ENCODE data around the gene AQP10. TPM values are rescaled to one million over a fixed set of nuclear protein-coding genes. Genes with fewer than 3 reads are reported as not detected.
"Not testable (repeated sequence)": the region's sequence is repeated elsewhere in the genome, so short reads cannot be mapped to it uniquely, and the experiment has no call there.

Gene AQP10
- total RNA-seq, 1 experiment from 2014 or later: not detected

DNA sequence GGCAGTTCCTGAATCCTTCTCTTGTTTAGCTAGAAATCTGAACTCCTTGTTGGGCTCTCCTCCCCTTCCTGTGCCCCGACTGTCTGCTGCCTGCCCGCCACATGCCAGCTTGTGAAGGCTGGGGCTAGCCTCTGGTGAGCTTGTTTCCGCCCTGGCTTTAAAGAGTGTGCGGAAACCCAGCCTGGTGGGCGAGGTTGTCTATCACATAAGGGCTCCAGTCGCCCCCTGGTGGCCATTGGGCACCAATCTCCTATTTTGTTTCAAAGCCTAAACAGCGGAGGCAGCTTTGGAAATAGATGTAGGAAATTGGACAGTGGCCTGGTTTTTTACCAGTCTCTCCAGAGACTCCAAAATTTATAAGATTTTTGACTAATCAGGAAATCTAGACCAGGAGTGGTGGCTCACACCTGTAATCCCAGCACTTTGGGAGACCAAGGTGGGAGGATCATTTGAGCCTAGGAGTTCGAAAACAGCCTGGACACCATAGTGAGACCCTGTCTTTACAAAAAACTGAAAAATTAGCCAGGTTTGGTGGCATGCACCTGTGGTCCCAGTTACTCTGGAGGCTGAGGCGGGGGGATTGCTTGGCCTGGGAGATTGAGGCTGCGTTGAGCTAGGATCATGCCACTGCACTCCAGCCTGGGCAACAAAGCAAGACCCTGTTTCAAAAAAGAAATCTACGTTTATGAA lies 14.3 kb downstream of the AQP10 start:
- POLR2A ChIA-PET (ENCODE audit: low non-redundant PET): no interaction called here
- no peak overlapping the region for H3K27ac ChIP-seq (ENCODE audit: low read depth, low read length, poor library complexity, severe bottlenecking)
- intact Hi-C loops (cut with micrococcal nuclease; ENCODE audit: unreplicated experiment): loop anchor here (2.0 kb wide), 1 partner anchor 136 kb away; no protein-coding TSS in a partner anchor

DNA sequence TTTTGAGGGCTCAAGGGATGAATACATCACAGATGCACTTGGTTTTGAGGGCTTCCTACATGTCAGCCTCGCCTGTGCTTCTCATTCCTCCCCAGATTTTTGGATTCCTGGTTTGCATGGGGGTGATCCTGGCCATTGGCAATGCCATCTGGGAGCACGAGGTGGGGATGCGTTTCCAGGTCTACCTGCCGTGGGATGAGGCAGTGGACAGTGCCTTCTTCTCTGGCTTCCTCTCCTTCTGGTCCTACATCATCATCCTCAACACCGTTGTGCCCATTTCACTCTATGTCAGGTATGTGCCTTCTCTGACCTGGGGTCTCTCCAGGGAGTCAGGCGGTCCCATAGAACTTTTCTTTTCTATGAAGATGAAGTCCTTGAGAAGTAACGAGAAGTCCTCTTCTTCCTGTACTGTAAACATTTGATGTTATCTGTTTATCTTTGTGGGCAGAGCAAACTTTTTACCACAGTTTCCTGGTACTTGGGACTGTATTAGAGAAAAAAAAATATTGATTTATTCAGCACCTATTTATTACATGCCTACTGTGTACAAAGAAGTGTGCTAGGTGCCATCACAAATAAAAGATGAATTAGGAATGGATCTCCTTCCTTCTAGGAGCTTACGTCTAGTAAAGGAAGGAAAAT lies 16.5 kb downstream of the AQP10 start:
- no peak for DNase-seq (ENCODE audit: low spot score)
- H3K27ac ChIP-seq (ENCODE audit: low read depth, low read length, poor library complexity, severe bottlenecking): no peak overlapping the region
- no TSS peak for BruUV-seq (replicated peaks)
- no peaks in the 10 kb centered on the region for H3K4me1 ChIP-seq (ENCODE audit: insufficient read depth, low read length, poor library complexity, severe bottlenecking)
- ChIA-PET CTCF (no interaction called here), POLR2A (ENCODE audit: low non-redundant PET) (no interaction called here)
- intact Hi-C loops (cut with micrococcal nuclease; ENCODE audit: unreplicated experiment): no loop called here
- no peaks in the 10 kb centered on the region for H3K9me3 ChIP-seq (ENCODE audit: low read depth, low read length, poor library complexity, severe bottlenecking)
- H3K36me3 ChIP-seq (ENCODE audit: insufficient read depth, low read length, poor library complexity, severe bottlenecking): peaks cover 49% of the 10 kb centered on the region
- H3K27me3 ChIP-seq (replicated peaks; ENCODE audit: insufficient read depth, low read depth, low read length, poor library complexity): no peaks in the 10 kb centered on the region
- no peak overlapping the region for H3K4me3 ChIP-seq (ENCODE audit: low read depth, low read length, poor library complexity, severe bottlenecking)
- TF ChIP-seq, protein P1, sequence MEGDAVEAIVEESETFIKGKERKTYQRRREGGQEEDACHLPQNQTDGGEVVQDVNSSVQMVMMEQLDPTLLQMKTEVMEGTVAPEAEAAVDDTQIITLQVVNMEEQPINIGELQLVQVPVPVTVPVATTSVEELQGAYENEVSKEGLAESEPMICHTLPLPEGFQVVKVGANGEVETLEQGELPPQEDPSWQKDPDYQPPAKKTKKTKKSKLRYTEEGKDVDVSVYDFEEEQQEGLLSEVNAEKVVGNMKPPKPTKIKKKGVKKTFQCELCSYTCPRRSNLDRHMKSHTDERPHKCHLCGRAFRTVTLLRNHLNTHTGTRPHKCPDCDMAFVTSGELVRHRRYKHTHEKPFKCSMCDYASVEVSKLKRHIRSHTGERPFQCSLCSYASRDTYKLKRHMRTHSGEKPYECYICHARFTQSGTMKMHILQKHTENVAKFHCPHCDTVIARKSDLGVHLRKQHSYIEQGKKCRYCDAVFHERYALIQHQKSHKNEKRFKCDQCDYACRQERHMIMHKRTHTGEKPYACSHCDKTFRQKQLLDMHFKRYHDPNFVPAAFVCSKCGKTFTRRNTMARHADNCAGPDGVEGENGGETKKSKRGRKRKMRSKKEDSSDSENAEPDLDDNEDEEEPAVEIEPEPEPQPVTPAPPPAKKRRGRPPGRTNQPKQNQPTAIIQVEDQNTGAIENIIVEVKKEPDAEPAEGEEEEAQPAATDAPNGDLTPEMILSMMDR (conservative IDR thresholded peaks at IDR 0.05; ENCODE audit: low read depth, low read length): no peak

More for the DNA sequence above, 14.3 kb downstream of the AQP10 start:
- peak; percentile 92 for DNase-seq (ENCODE audit: low spot score)
- no TSS peak for BruUV-seq (replicated peaks)
- Histone ChIP-seq H3K36me3 (ENCODE audit: insufficient read depth, low read length, poor library complexity, severe bottlenecking) (peaks cover 56% of the 10 kb centered on the region), H3K4me3 (ENCODE audit: low read depth, low read length, poor library complexity, severe bottlenecking) (no peak overlapping the region), H3K9me3 (ENCODE audit: low read depth, low read length, poor library complexity, severe bottlenecking) (no peaks in the 10 kb centered on the region), H3K4me1 (ENCODE audit: insufficient read depth, low read length, poor library complexity, severe bottlenecking) (no peaks in the 10 kb centered on the region), H3K27me3 (replicated peaks; ENCODE audit: insufficient read depth, low read depth, low read length, poor library complexity) (no peaks in the 10 kb centered on the region)
- CTCF ChIA-PET: interaction anchor here (0.5 to 2.2 kb wide), 10 partner anchors 9 to 285 kb away, joined by 3 to 12 read pairs (median 4); no protein-coding TSS in a partner anchor
- TF ChIP-seq, protein P1 (conservative IDR thresholded peaks at IDR 0.05; ENCODE audit: low read depth, low read length): peak; percentile 92
- TF ChIP-seq EZH2 (IDR thresholded peaks at IDR 0.05; ENCODE audit: borderline replicate concordance, low read depth, low read length, poor library complexity, severe bottlenecking): no peak

DNA sequence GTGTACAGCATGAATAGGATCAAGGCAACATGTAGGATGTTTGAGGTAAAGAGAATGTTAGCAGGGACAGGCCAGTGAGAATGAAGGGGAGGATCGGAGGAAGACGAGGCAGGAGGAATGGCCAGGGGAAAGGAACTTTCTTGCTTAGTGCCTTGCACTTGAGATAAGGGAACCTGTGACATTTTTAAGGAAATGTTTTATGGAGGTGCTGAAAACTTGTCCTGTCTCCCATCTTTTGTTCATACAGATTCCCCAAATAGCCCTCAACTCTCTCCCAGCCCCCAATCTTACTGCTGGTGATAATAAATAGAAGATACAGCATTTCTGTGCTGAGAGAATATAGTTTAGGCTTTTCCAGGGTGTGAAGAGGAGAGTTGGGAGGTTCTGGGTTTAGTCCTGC lies 18.0 kb downstream of the AQP10 start:
- intact Hi-C loops (cut with micrococcal nuclease; ENCODE audit: unreplicated experiment): no loop called here
- CTCF ChIA-PET: no interaction called here
- POLR2A ChIA-PET (ENCODE audit: low non-redundant PET): no interaction called here
- Histone ChIP-seq H3K27ac (ENCODE audit: low read depth, low read length, poor library complexity, severe bottlenecking) (no peak overlapping the region), H3K36me3 (ENCODE audit: insufficient read depth, low read length, poor library complexity, severe bottlenecking) (peaks cover 52% of the 10 kb centered on the region), H3K9me3 (ENCODE audit: low read depth, low read length, poor library complexity, severe bottlenecking) (no peaks in the 10 kb centered on the region), H3K4me1 (ENCODE audit: insufficient read depth, low read length, poor library complexity, severe bottlenecking) (no peaks in the 10 kb centered on the region), H3K27me3 (replicated peaks; ENCODE audit: insufficient read depth, low read depth, low read length, poor library complexity) (no peaks in the 10 kb centered on the region), H3K4me3 (ENCODE audit: low read depth, low read length, poor library complexity, severe bottlenecking) (no peak overlapping the region)
- DNase-seq (ENCODE audit: low spot score): no peak
- TF ChIP-seq, protein P1 (conservative IDR thresholded peaks at IDR 0.05; ENCODE audit: low read depth, low read length): no peak
- no peak for TF ChIP-seq EZH2 (IDR thresholded peaks at IDR 0.05; ENCODE audit: borderline replicate concordance, low read depth, low read length, poor library complexity, severe bottlenecking)
- no TSS peak for BruUV-seq (replicated peaks)

DNA sequence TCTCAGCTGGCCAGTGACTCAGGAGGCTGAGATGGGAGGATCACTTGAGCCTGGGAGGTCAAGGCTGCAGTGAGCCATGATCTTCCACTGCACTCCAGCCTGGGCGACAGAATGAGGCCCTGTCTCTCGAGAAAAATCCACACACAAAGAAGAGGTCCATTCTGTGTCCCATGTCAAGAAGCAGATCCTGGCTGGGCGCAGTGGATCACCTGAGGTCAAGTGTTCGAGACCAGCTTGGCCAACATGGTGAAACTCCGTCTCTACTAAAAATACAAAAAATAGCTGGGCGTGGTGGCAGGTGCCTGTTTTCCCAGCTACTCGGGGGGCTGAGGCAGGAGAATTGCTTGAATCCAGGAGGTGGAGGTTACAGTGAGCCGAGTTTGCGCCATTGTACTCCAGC lies 20.5 kb downstream of the AQP10 start:
- intact Hi-C loops (cut with micrococcal nuclease; ENCODE audit: unreplicated experiment); H3K4me3 ChIP-seq (ENCODE audit: low read depth, low read length, poor library complexity, severe bottlenecking); POLR2A ChIA-PET (ENCODE audit: low non-redundant PET); H3K9me3 ChIP-seq (ENCODE audit: low read depth, low read length, poor library complexity, severe bottlenecking); CTCF ChIA-PET; H3K4me1 ChIP-seq (ENCODE audit: insufficient read depth, low read length, poor library complexity, severe bottlenecking); DNase-seq (ENCODE audit: low spot score); H3K27ac ChIP-seq (ENCODE audit: low read depth, low read length, poor library complexity, severe bottlenecking); H3K27me3 ChIP-seq (replicated peaks; ENCODE audit: insufficient read depth, low read depth, low read length, poor library complexity); BruUV-seq (replicated peaks): not testable (repeated sequence)
- peaks cover 63% of the 10 kb centered on the region for H3K36me3 ChIP-seq (ENCODE audit: insufficient read depth, low read length, poor library complexity, severe bottlenecking)

Data from A673 (cell line).